SU-DHL-6 (cell line): ENCODE measurements around the gene NCAPG2.

Source experiments
- CTCF ChIP-seq: fragments of 200-600 bp; sonication (generic); IDR thresholded peaks from one replicate; pipeline ENCODE4 v1.5.1; 2017; ENCODE audit warnings: antibody characterized with exemption, mild to moderate bottlenecking, low read length, moderate library complexity; ENCODE audit not compliant: insufficient read depth, poor library complexity, severe bottlenecking
- EZH2phosphoT487 ChIP-seq: fragments of 200-600 bp; sonication (generic), shearing (Covaris generic); conservative IDR thresholded peaks from 2 replicates; pipeline ENCODE4 v1.6.1; 2018; ENCODE audit warnings: mild to moderate bottlenecking, antibody characterized with exemption, low read length, moderate library complexity, mixed read lengths

DNA sequence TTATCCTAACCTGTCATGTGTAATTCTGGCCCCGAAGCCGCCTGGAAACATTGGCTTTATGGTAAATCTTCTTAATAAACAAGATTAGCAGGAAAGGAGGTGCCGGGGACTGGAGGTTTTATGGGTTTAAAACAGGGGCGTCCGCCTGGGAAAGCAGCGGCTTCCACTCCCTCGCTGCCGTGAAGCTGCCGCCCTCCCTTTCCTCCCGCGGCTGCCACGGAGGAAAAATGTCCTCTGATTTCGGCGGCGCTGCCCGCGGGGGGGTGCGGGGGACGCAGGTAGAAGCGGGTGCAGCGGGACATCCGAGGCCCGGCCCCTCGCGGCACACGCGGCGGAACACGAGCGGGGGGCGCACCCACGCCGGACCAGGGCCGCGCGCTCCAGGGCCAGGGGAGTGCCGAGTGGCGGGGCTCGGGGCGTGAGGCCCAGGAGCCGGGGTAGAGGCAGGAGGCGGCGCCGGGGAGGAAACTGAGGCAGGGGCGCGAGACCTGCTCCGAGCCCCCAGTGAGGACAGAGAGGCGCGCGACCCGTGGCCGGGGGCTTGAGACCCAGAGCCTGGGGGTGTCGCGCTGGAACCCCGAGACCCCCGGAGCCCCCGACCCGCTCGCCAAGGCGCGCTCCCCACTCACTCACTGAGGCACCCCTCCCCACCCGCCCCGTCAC, 118.0 kb downstream of the NCAPG2 start:
- TF ChIP-seq CTCF = no peak
- no peak for TF ChIP-seq EZH2phosphoT487
